Heart left ventricle (tissue), 16 donors: ENCODE results near the gene TJAP1. TPM values are rescaled to one million over a fixed set of nuclear protein-coding genes. Genes with fewer than 3 reads are reported as not detected.

Experiments
- ATAC-seq, 4 donors: fragments of 200-7000 bp; cut with Tn5 transposase; one replicate each; pipeline ENCODE4 v1.9.1; 2020 to 2022; ENCODE audit warnings: moderate library complexity in 4 of 4, mild to moderate bottlenecking in 3 of 4, moderate number of reproducible peaks in 1 of 4
- DNase-seq, 5 donors: peaks; one replicate each; pipeline ENCODE4 v3.0.0-alpha.2; 2020
- H3K27ac ChIP-seq, 12 donors: fragments of 200-600 bp; sonication (generic) in 4 of 12; one replicate each; pipeline versions ENCODE4 v1.5.0 to v1.8.0; 2016 to 2022; ENCODE audit warnings: mild to moderate bottlenecking in 2 of 12
- H3K27me3 ChIP-seq, 9 donors: fragments of 200-600 bp; sonication (generic) in 2 of 9; one replicate each; pipeline versions ENCODE4 v1.5.1 to v1.8.0; 2016 to 2022; ENCODE audit warnings: mild to moderate bottlenecking in 3 of 9
- H3K36me3 ChIP-seq, 9 donors: fragments of 200-600 bp; sonication (generic) in 2 of 9; one replicate each; pipeline versions ENCODE4 v1.5.0 to v1.8.0; 2018 to 2022; ENCODE audit warnings: mild to moderate bottlenecking in 2 of 9
- H3K4me1 ChIP-seq, 12 donors: fragments of 200-600 bp; sonication (generic) in 4 of 12; one replicate each; pipeline versions ENCODE4 v1.5.0 to v1.8.0; 2016 to 2022; ENCODE audit warnings: mild to moderate bottlenecking in 3 of 12
- H3K4me3 ChIP-seq, 12 donors: fragments of 200-600 bp; sonication (generic) in 4 of 12; one replicate each; pipeline versions ENCODE4 v1.5.0 to v1.8.0; 2017 to 2022; ENCODE audit warnings: mild to moderate bottlenecking in 9 of 12, moderate library complexity in 4 of 12
- H3K9me3 ChIP-seq, 12 donors: fragments of 200-600 bp; sonication (generic) in 4 of 12; one replicate each; pipeline versions ENCODE4 v1.5.0 to v1.8.0; 2016 to 2022; ENCODE audit warnings: mild to moderate bottlenecking in 1 of 12
- POLR2A ChIP-seq, 2 donors: fragments of 450-650 bp; IDR thresholded peaks; one replicate each; pipeline ENCODE4 v1.6.1; 2017; ENCODE audit warnings: antibody characterized with exemption in 2 of 2, mild to moderate bottlenecking in 2 of 2, moderate library complexity in 2 of 2
- WGBS, 4 donors: extraction: QIAGEN DNeasy Blood & Tissue Kit in 2 of 4; methylation state at CpG; one replicate each; pipeline versions ENCODE4 v1.1.5 to v1.1.7; 2013 to 2018; 5-methylcytosine and 5-hydroxymethylcytosine counted together
- intact Hi-C, 10 donors: fragments of 100-400 bp; cut with DNase I; formaldehyde crosslinking; loops; one replicate each; pipeline versions ENCODE4 v1.11.1 to v1.14.2; 2022
- polyA plus RNA-seq, 2 donors: library from polyadenylated mRNA; stranded (reverse); fragments of 200-250 nt; gene quantifications; one replicate each; pipeline ENCODE4 v1.2.3, GENCODE V29; 2013
- total RNA-seq, 9 donors: library from RNA; depleted of rRNA in 2 of 9; stranded (reverse); fragments of >200 nt in 2 of 9; fragmentation: NEBNext Ultra II Directional in 3 of 9; extraction: Animal tissue kit (Norgen Biotek cat#: 25700) in 3 of 9; gene quantifications; one replicate each; pipeline versions ENCODE4 v1.1.0 to v1.2.4, GENCODE V29; 2016 to 2023
- TF ChIP-seq, protein P1 (sequence below), 12 donors: fragments of 200-600 bp; sonication (generic) in 4 of 12; IDR thresholded peaks; one replicate each; pipeline versions ENCODE4 v1.5.0 to v1.8.0; 2018 to 2022; ENCODE audit warnings: antibody characterized with exemption in 12 of 12, mild to moderate bottlenecking in 5 of 12
- donor health status: ischemic (EF 13 %, LVEDD 7.1; RV severe dilation, severe dysfunction).
- donor health status: healthy with polysubstance abuse.
- donor health status: DM: no; HTN: yes; CAD: no.
- donor health status: DM: no; HTN: no; CAD: no.
- donor health status: ischemic (EF 25% LVEDD 6.9; RV normal size, moderate dysfunction).
- donor health status: ischemic (EF 25% LVEDD 5.7; RV mildly dilated, moderate dysfunction).
- donor health status: healthy.
- donor health status: DM: yes; HTN: yes; CAD: no.
- donor health status: ischemic (EF 35%, LVEDD 5.7; RV mildly dilated, moderate dysfunction).
- donor health status: nonischemic (EF 11% LVEDD 7.7; RV severe dilation, severe dysfunction).
- donor health status: DM: yes; HTN: yes; CAD: no.
- donor health status: PGD.
- donor health status: ischemic (EF 29% LVEDD 5.4; RV normal size, mild dysfunction).
- donor health status: nonischemic (EF 23%, LVEDD 6.1; RV moderate dilation, normal function).

The TJAP1 gene
- total and polyA plus RNA-seq, 11 donors, result 16.5 to 34.5 (median 18.7) TPM

DNA sequence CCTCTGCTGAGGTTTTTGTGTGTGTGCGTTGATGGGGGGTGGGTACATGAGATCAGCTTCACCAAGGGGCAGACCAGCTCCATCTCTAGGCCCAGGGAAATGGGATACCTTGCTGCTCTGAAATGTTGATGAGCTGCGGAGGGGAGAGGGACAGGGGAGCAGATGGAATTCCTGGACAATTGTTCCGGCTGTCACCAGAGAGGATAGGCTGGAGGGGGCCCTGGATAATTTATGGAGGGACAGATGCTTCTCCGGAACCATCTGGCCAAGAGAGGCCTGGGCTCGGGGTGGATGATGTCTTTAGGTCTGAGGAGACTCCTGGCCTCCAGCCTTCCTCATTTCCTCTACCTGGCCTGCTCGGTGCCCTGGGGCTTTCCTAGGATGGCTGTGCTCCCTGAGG, 1.9 kb upstream of the TJAP1 start:
- Histone ChIP-seq H3K27me3 (no peaks in the 10 kb centered on the region), H3K4me3 (no peak overlapping the region), H3K27ac (no peak overlapping the region), H3K36me3 (peaks cover 0 to 8% (median 0%) of the 10 kb centered on the region in 9 donors), H3K9me3 (no peaks in the 10 kb centered on the region), H3K4me1 (peaks cover 8 to 39% (median 23%) of the 10 kb centered on the region in 12 donors)
- TF ChIP-seq, protein P1, sequence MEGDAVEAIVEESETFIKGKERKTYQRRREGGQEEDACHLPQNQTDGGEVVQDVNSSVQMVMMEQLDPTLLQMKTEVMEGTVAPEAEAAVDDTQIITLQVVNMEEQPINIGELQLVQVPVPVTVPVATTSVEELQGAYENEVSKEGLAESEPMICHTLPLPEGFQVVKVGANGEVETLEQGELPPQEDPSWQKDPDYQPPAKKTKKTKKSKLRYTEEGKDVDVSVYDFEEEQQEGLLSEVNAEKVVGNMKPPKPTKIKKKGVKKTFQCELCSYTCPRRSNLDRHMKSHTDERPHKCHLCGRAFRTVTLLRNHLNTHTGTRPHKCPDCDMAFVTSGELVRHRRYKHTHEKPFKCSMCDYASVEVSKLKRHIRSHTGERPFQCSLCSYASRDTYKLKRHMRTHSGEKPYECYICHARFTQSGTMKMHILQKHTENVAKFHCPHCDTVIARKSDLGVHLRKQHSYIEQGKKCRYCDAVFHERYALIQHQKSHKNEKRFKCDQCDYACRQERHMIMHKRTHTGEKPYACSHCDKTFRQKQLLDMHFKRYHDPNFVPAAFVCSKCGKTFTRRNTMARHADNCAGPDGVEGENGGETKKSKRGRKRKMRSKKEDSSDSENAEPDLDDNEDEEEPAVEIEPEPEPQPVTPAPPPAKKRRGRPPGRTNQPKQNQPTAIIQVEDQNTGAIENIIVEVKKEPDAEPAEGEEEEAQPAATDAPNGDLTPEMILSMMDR (IDR thresholded peaks at IDR 0.05), result no peak
- no peak for TF ChIP-seq POLR2A (IDR thresholded peaks at IDR 0.05)
- 82 to 92% (median 87%) methylated on average over 6 of the region's 6 CpGs for WGBS, 4 donors
- intact Hi-C loops, result no loop called here
- ATAC-seq (no peak), DNase-seq (no peak)

DNA sequence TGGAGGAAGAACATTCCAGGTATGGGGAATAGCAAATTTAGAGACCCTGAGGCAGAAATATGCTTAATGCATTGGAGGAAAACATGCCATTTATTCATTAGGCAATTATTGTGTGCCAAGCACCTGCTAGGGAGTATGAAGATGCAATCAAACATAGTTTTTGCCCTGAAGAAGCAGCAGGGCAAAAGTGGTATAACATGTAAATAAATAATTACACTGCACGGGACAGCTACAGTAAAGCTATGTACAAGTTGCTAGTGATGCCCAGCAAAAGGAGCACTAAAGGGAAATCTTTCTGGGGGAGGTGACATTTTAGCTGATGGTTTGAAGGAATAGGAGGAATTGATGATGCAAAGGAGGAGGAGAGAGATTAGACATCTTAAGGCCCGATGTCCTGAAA, 624 bp upstream of the TJAP1 start:
- H3K9me3 ChIP-seq, result no peaks in the 10 kb centered on the region
- 43 to 54% (median 47%) methylated on average over 2 of the region's 2 CpGs for WGBS, 4 donors
- H3K27me3 ChIP-seq, result no peaks in the 10 kb centered on the region
- intact Hi-C loops, result no loop called here
- peaks cover 0 to 14% (median 0%) of the 10 kb centered on the region in 9 donors for H3K36me3 ChIP-seq
- DNase-seq, result no peak
- peak overlapping the region in 11 of 12 donors; percentile 70 to 89 (median 76) for H3K4me3 ChIP-seq
- peak overlapping the region in 11 of 12 donors; percentile 9 to 89 (median 84) for H3K27ac ChIP-seq
- peaks cover 8 to 48% (median 28%) of the 10 kb centered on the region in 12 donors for H3K4me1 ChIP-seq
- no peak for ATAC-seq
- no peak for TF ChIP-seq POLR2A (IDR thresholded peaks at IDR 0.05)
- TF ChIP-seq, protein P1 (IDR thresholded peaks at IDR 0.05), result no peak

DNA sequence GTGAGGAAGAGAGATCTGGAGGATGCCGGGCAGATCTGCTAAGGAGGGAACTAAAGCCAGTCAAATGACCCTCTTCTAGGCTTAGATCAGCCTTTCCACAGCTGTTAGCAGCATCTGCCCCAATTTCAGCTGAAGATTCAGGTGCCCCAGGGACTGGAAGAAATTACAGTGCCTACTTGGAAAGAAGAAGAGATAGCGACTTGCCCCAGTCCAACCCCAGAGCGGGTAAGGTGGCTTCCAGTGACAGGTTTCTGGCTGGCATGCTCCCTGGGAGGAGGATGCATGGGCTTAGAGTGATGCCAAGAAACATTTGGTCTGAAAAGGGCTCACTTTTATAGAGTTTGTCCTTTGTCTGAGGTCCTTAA, 620 bp downstream of the TJAP1 start:
- 5 to 21% (median 16%) methylated on average over 3 of the region's 3 CpGs for WGBS, 4 donors
- intact Hi-C loops, result no loop called here
- peaks cover 0 to 14% (median 0%) of the 10 kb centered on the region in 9 donors for H3K36me3 ChIP-seq
- peaks cover 8 to 57% (median 33%) of the 10 kb centered on the region in 12 donors for H3K4me1 ChIP-seq
- peak overlapping the region; percentile 49 to 89 (median 80) for H3K27ac ChIP-seq
- ATAC-seq, result no peak
- no peaks in the 10 kb centered on the region for H3K27me3 ChIP-seq
- TF ChIP-seq, protein P1 (IDR thresholded peaks at IDR 0.05), result no peak
- no peak for TF ChIP-seq POLR2A (IDR thresholded peaks at IDR 0.05)
- DNase-seq, result no peak
- H3K4me3 ChIP-seq, result peak overlapping the region; percentile 70 to 89 (median 75)
- no peaks in the 10 kb centered on the region for H3K9me3 ChIP-seq

DNA sequence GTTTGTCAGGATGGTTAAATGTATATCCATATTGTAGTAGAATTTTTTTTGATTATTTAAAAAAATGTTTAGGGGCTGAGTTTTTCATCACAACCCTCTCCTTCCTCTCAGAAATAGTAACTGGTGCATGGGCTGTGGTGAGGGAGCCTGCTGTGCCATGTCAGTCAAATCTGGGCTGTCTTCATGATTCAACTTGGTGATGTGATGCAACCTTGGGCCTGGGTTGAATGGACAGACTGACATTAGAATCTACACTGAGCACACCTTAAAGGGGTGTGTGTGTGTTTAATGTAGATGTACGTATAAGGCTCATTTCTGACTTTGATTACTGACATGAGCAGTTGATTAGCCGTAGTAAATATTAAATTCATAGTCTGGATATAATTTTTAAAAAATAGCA, 3.7 kb downstream of the TJAP1 start:
- TF ChIP-seq, protein P1 (IDR thresholded peaks at IDR 0.05), result no peak
- no peak for TF ChIP-seq POLR2A (IDR thresholded peaks at IDR 0.05)
- 92 to 94% (median 93%) methylated on average over 2 of the region's 2 CpGs for WGBS, 4 donors
- Histone ChIP-seq H3K27ac (no peak overlapping the region), H3K9me3 (no peaks in the 10 kb centered on the region), H3K27me3 (no peaks in the 10 kb centered on the region), H3K4me1 (peaks cover 8 to 54% (median 34%) of the 10 kb centered on the region in 12 donors), H3K36me3 (peaks cover 0 to 14% (median 0%) of the 10 kb centered on the region in 9 donors), H3K4me3 (no peak overlapping the region)
- ATAC-seq (no peak), DNase-seq (no peak)
- intact Hi-C loops, result no loop called here
